ENCODE measurements around the gene THSD7A. TPM values are rescaled to one million over a fixed set of nuclear protein-coding genes. Genes with fewer than 3 reads are reported as not detected.

THSD7A gene
- total and polyA plus RNA-seq, 2 of the 8 experiments (the other 6 are each of a cell fraction or from before 2014, with no cell fraction given), result 0.44 to 1.2 TPM

- H4K5ac ChIP-seq (ENCODE audit: insufficient read length, low read depth, low read length), result no peak overlapping the region
- no peak overlapping the region for H3K4me3 ChIP-seq (ENCODE audit: extremely low read depth in 1 of 4, insufficient read depth in 2 of 4, low read depth in 3 of 4, low read length in 4 of 4)
- no peak overlapping the region for H2AK5ac ChIP-seq (ENCODE audit: low read depth, low read length)
- H2AFZ ChIP-seq (ENCODE audit: low read length), result no peak overlapping the region
- no peak overlapping the region for H3K9ac ChIP-seq (replicated peaks in 1 of 4; ENCODE audit: extremely low read depth in 1 of 4, low read depth in 3 of 4, low read length in 3 of 4)
- no peak overlapping the region for H3K18ac ChIP-seq (ENCODE audit: extremely low read depth, low read length)
- 90% methylated on average over 5 of the region's 5 CpGs; no CpG with 5 or more reads in 1 of the 2 experiments for WGBS, 2 experiments (ENCODE audit: extremely low coverage in 1 of 2, insufficient coverage in 1 of 2, insufficient read length in 1 of 2, insufficient replicate concordance in 2 of 2, low coverage in 1 of 2, low lambda C conversion rate in 2 of 2, missing lambda C conversion rate in 1 of 2)
- H3K23ac ChIP-seq (ENCODE audit: insufficient read length), result no peak overlapping the region
- no peak overlapping the region for H4K91ac ChIP-seq (replicated peaks; ENCODE audit: insufficient read length, low read length)
- no peak overlapping the region for H2BK20ac ChIP-seq (ENCODE audit: low read length)
- H3K23me2 ChIP-seq (ENCODE audit: low read depth, low read length), result no peaks in the 10 kb centered on the region
- no peaks in the 10 kb centered on the region for H3K27me3 ChIP-seq (replicated peaks in 1 of 4; ENCODE audit: control insufficient read depth in 3 of 4, extremely low read depth in 1 of 4, insufficient read depth in 3 of 4, low read length in 3 of 4)
- H2BK12ac ChIP-seq (ENCODE audit: low read depth, low read length), result no peak overlapping the region
- H2BK5ac ChIP-seq (ENCODE audit: low read depth, low read length), result no peak overlapping the region
- no peak overlapping the region for H2BK15ac ChIP-seq (ENCODE audit: low read length)
- no peaks in the 10 kb centered on the region for H3K79me1 ChIP-seq (ENCODE audit: low read depth, low read length)
- no peaks in the 10 kb centered on the region for H3K36me3 ChIP-seq (ENCODE audit: control insufficient read depth in 2 of 4, insufficient read depth in 4 of 4, low read length in 3 of 4)
- DNase-seq (ENCODE audit: low read depth in 1 of 2, low spot score in 2 of 2) (no peak), FAIRE-seq (no peak)
- no peak overlapping the region for H3K27ac ChIP-seq (ENCODE audit: low read depth, low read length)
- H2BK120ac ChIP-seq (replicated peaks; ENCODE audit: low read depth, low read length), result no peak overlapping the region
- TF ChIP-seq EGR1 (IDR thresholded peaks at IDR 0.05; ENCODE audit: borderline replicate concordance, low read depth, low read length) (no peak), TBP (IDR thresholded peaks at IDR 0.05; ENCODE audit: low read depth, low read length) (no peak), GTF2F1 (IDR thresholded peaks at IDR 0.05; ENCODE audit: borderline replicate concordance, low read depth, low read length) (no peak), POU5F1 (IDR thresholded peaks at IDR 0.05; ENCODE audit: low read depth, low read length) (no peak), RNF2 (IDR thresholded peaks at IDR 0.05; ENCODE audit: borderline replicate concordance, low read depth, low read length, missing control alignments, poor library complexity, severe bottlenecking) (no peak), ASH2L (IDR thresholded peaks at IDR 0.05; ENCODE audit: low read length) (no peak), TAF7 (optimal IDR thresholded peaks at IDR 0.05; ENCODE audit: borderline replicate concordance, low read depth, low read length) (no peak)
- H4K20me1 ChIP-seq (replicated peaks in 1 of 2; ENCODE audit: control insufficient read depth in 1 of 2, insufficient read depth in 2 of 2, low read length in 2 of 2), result no peaks in the 10 kb centered on the region
- no peak overlapping the region for H3K14ac ChIP-seq (ENCODE audit: insufficient read length)
- H3K56ac ChIP-seq (replicated peaks; ENCODE audit: insufficient read length, low read depth, low read length), result no peak overlapping the region
- H3K4me2 ChIP-seq (ENCODE audit: insufficient read depth in 1 of 2, low read depth in 2 of 2, low read length in 2 of 2), result no peak overlapping the region
- POLR2A ChIA-PET (ENCODE audit: partially characterized antibody), result no interaction called here
- H3K4me1 ChIP-seq (replicated peaks in 1 of 4; ENCODE audit: control insufficient read depth in 3 of 4, insufficient read depth in 4 of 4, low read length in 3 of 4), result no peaks in the 10 kb centered on the region
- H4K8ac ChIP-seq (ENCODE audit: extremely low read depth, insufficient read depth, low read length), result no peak overlapping the region
- no peaks in the 10 kb centered on the region for H3K9me3 ChIP-seq (ENCODE audit: insufficient read depth in 2 of 2, low read depth in 1 of 2, low read length in 1 of 2)
- no peaks in the 10 kb centered on the region for H3K79me2 ChIP-seq (ENCODE audit: control insufficient read depth in 1 of 2, insufficient read depth in 2 of 2, low read length in 2 of 2)
- no peak overlapping the region for H3K4ac ChIP-seq (replicated peaks; ENCODE audit: insufficient read length, low read depth, low read length)
- CTCF ChIA-PET (ENCODE audit: partially characterized antibody), result interaction anchor here (1.0 kb wide), 1 partner anchor 20 kb away, joined by 3 read pairs; no protein-coding TSS in a partner anchor
These were observed 63.7 kb downstream of the THSD7A start for GRCh38 chr7:11768263-11768662.

Data from H1 (cell line).